Neural progenitor cell (in vitro differentiated cells): ENCODE measurements around the gene SEMA6A.

Source experiments
- EZH2 ChIP-seq: fragments of 200-600 bp; sonication (generic); IDR thresholded peaks from 2 replicates; pipeline ENCODE4 v1.6.1; 2017; ENCODE audit warnings: antibody characterized with exemption, mild to moderate bottlenecking, moderate library complexity
- EZH2phosphoT487 ChIP-seq: fragments of 200-600 bp; sonication (generic); IDR thresholded peaks from 2 replicates; pipeline ENCODE4 v1.6.1; 2017; ENCODE audit warnings: antibody characterized with exemption
- TF ChIP-seq, protein P1 (sequence below): fragments of 200-600 bp; sonication (generic); IDR thresholded peaks from 2 replicates; pipeline ENCODE4 v1.5.1; 2017; ENCODE audit warnings: antibody characterized with exemption, mild to moderate bottlenecking

- TF ChIP-seq, protein P1, sequence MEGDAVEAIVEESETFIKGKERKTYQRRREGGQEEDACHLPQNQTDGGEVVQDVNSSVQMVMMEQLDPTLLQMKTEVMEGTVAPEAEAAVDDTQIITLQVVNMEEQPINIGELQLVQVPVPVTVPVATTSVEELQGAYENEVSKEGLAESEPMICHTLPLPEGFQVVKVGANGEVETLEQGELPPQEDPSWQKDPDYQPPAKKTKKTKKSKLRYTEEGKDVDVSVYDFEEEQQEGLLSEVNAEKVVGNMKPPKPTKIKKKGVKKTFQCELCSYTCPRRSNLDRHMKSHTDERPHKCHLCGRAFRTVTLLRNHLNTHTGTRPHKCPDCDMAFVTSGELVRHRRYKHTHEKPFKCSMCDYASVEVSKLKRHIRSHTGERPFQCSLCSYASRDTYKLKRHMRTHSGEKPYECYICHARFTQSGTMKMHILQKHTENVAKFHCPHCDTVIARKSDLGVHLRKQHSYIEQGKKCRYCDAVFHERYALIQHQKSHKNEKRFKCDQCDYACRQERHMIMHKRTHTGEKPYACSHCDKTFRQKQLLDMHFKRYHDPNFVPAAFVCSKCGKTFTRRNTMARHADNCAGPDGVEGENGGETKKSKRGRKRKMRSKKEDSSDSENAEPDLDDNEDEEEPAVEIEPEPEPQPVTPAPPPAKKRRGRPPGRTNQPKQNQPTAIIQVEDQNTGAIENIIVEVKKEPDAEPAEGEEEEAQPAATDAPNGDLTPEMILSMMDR, result no peak
- TF ChIP-seq EZH2 (no peak), EZH2phosphoT487 (no peak)
These were observed 72.0 kb downstream of the SEMA6A start for GRCh38 chr5:116502616-116503015.
